RCC 7860 (cell line): ENCODE measurements around the gene PTOV1.

Experiments used
- DNase-seq: peaks from one replicate; pipeline ENCODE4 v3.0.0-alpha.2; 2015; ENCODE audit warnings: low spot score
- FAIRE-seq: peaks from 2 replicates; lab custom pipeline; 2012; peaks lifted over from hg19 to GRCh38; lab: Jason Lieb, UNC

PTOV1 gene

GRCh38 chr19:49857061-49857837 is 6.3 kb downstream of the PTOV1 start:
- DNase-seq (no peak), FAIRE-seq (no peak)

GRCh38 chr19:49857838-49858087 is 6.8 kb downstream of the PTOV1 start:
- DNase-seq = no peak
- no peak for FAIRE-seq

- peak; percentile 53 for DNase-seq
Observed at GRCh38 chr19:49858088-49858985, 7.4 kb downstream of the PTOV1 start.

GRCh38 chr19:49859682-49860335 is 8.8 kb downstream of the PTOV1 start:
- FAIRE-seq (no peak), DNase-seq (no peak)

More at GRCh38 chr19:49858088-49858985, 7.4 kb downstream of the PTOV1 start:
- FAIRE-seq = no peak

GRCh38 chr19:49860336-49861102 is 9.6 kb downstream of the PTOV1 start:
- DNase-seq (no peak), FAIRE-seq (no peak)

- FAIRE-seq (no peak), DNase-seq (no peak)
Observed at GRCh38 chr19:49861107-49861506, 10.1 kb downstream of the PTOV1 start.

- no peak for FAIRE-seq
Observed at GRCh38 chr19:49861541-49862378, 10.8 kb downstream of the PTOV1 start.

GRCh38 chr19:49862391-49863253 is 11.7 kb downstream of the PTOV1 start:
- no peak for DNase-seq
- no peak for FAIRE-seq

More at GRCh38 chr19:49861541-49862378, 10.8 kb downstream of the PTOV1 start:
- DNase-seq = no peak

GRCh38 chr19:49863254-49863934 is 12.4 kb downstream of the PTOV1 start:
- DNase-seq (no peak), FAIRE-seq (no peak)

- FAIRE-seq = no peak
Observed at GRCh38 chr19:49863935-49864320, 13.0 kb downstream of the PTOV1 start.

GRCh38 chr19:49864890-49865289 is 13.9 kb downstream of the PTOV1 start:
- FAIRE-seq (no peak), DNase-seq (no peak)

More at GRCh38 chr19:49863935-49864320, 13.0 kb downstream of the PTOV1 start:
- DNase-seq = no peak

- DNase-seq (peak; percentile 77), FAIRE-seq (peak; percentile 4)
Observed at GRCh38 chr19:49866933-49867782, 16.2 kb downstream of the PTOV1 start, which contains the start of gene PNKP. PNKP (minus strand) TSS chr19:49867576; CDS start chr19:49867204, 372 bp downstream.

GRCh38 chr19:49869009-49869483 is 18.1 kb downstream of the PTOV1 start:
- FAIRE-seq = no peak
- DNase-seq = no peak

GRCh38 chr19:49869484-49870308 is 18.7 kb downstream of the PTOV1 start:
- DNase-seq (peak; percentile 99), FAIRE-seq (peak; percentile 97)

GRCh38 chr19:49870309-49870901 is 19.4 kb downstream of the PTOV1 start:
- DNase-seq (no peak), FAIRE-seq (no peak)
